ENCODE results near the gene KLHL9. TPM values are rescaled to one million over a fixed set of nuclear protein-coding genes. Genes with fewer than 3 reads are reported as not detected.
"Not testable (repeated sequence)": the region's sequence is repeated elsewhere in the genome, so short reads cannot be mapped to it uniquely, and the experiment has no call there.

Gene KLHL9
- total RNA-seq, result 10 to 100 TPM; 15.9 to 16.0 TPM

- H3K9me3 Mint-ChIP-seq, result no peaks in the 10 kb centered on the region
- ChIA-PET CTCF (interaction anchor here (0.6 to 3.2 kb wide), 14 partner anchors 9 to 784 kb away, joined by 3 to 40 read pairs (median 4); no protein-coding TSS in a partner anchor), POLR2A (interaction anchor here (0.6 to 1.1 kb wide), 4 partner anchors 11 to 353 kb away, joined by 3 to 5 read pairs (median 3); no protein-coding TSS in a partner anchor)
- H3K4me3 Mint-ChIP-seq, result peak within 1 kb of the TSS; percentile 86
- DNase-seq, result peak; percentile 92
- no peaks in the 10 kb centered on the region for H3K27me3 Mint-ChIP-seq
- intact Hi-C loops (cut with micrococcal nuclease), result loop anchor here (1.0 to 10.0 kb wide), 7 partner anchors 22 to 1340 kb away; partner anchors contain the start of genes HACD4 and MTAP
- peak within 1 kb of the TSS; percentile 87 for H3K27ac Mint-ChIP-seq
- H3K36me3 Mint-ChIP-seq, result peaks cover 26% of the 10 kb centered on the region
- peaks cover 50% of the 10 kb centered on the region for H3K4me1 Mint-ChIP-seq (ENCODE audit: low read depth)
Observed at GRCh38 chr9:21334701-21335632, at the start of gene KLHL9. Gene KLHL9 (minus strand): TSS chr9:21335404. CDS start chr9:21334859, 545 bp downstream.

GRCh38 chr9:21383627-21384026 lies 48.4 kb upstream of the KLHL9 start:
- peaks cover 13% of the 10 kb centered on the region for H3K4me1 Mint-ChIP-seq (ENCODE audit: low read depth)
- peaks cover 2% of the 10 kb centered on the region for H3K9me3 Mint-ChIP-seq
- no peaks in the 10 kb centered on the region for H3K36me3 Mint-ChIP-seq
- DNase-seq, result no peak
- H3K27ac Mint-ChIP-seq, result no peak overlapping the region
- peaks cover 37% of the 10 kb centered on the region for H3K27me3 Mint-ChIP-seq
- intact Hi-C loops (cut with micrococcal nuclease), result no loop called here
- H3K4me3 Mint-ChIP-seq, result no peak overlapping the region
- CTCF ChIA-PET, result no interaction called here
- POLR2A ChIA-PET, result no interaction called here

- no peak overlapping the region for H3K27ac Mint-ChIP-seq
- peaks cover 2% of the 10 kb centered on the region for H3K9me3 Mint-ChIP-seq
- H3K27me3 Mint-ChIP-seq, result peaks cover 35% of the 10 kb centered on the region
- ChIA-PET POLR2A (no interaction called here), CTCF (interaction anchor here (1.2 to 2.2 kb wide), 3 partner anchors 10 to 53 kb away, joined by 4 to 11 read pairs (median 4); no protein-coding TSS in a partner anchor)
- peaks cover 13% of the 10 kb centered on the region for H3K4me1 Mint-ChIP-seq (ENCODE audit: low read depth)
- H3K36me3 Mint-ChIP-seq, result no peaks in the 10 kb centered on the region
- intact Hi-C loops (cut with micrococcal nuclease), result loop anchor here (1.0 kb wide), 1 partner anchor 24 kb away; no protein-coding TSS in a partner anchor
- peak; percentile 25 for DNase-seq
- no peak overlapping the region for H3K4me3 Mint-ChIP-seq
Observed at GRCh38 chr9:21381448-21382339, 46.5 kb upstream of the KLHL9 start.

- peaks cover 13% of the 10 kb centered on the region for H3K27me3 Mint-ChIP-seq
- H3K4me3 Mint-ChIP-seq; H3K9me3 Mint-ChIP-seq; H3K36me3 Mint-ChIP-seq; H3K27ac Mint-ChIP-seq; DNase-seq; POLR2A ChIA-PET; H3K4me1 Mint-ChIP-seq (ENCODE audit: low read depth); intact Hi-C loops (cut with micrococcal nuclease): not testable (repeated sequence)
- CTCF ChIA-PET, result interaction anchor here (1.2 kb wide), 1 partner anchor 24 kb away, joined by 4 read pairs; no protein-coding TSS in a partner anchor
Observed at GRCh38 chr9:21371467-21371866, 36.3 kb upstream of the KLHL9 start.

- CTCF ChIA-PET, result no interaction called here
- DNase-seq, result no peak
Observed at GRCh38 chr9:21367957-21368356, 32.8 kb upstream of the KLHL9 start, which contains the start of gene IFNA13. Gene IFNA13 (minus strand): TSS chr9:21368057. CDS start chr9:21368010, 47 bp downstream.

GRCh38 chr9:21367169-21367568 lies 32.0 kb upstream of the KLHL9 start:
- intact Hi-C loops (cut with micrococcal nuclease); H3K36me3 Mint-ChIP-seq; CTCF ChIA-PET; H3K4me1 Mint-ChIP-seq (ENCODE audit: low read depth); H3K9me3 Mint-ChIP-seq; DNase-seq; H3K4me3 Mint-ChIP-seq; POLR2A ChIA-PET; H3K27ac Mint-ChIP-seq: not testable (repeated sequence)
- peaks cover 30% of the 10 kb centered on the region for H3K27me3 Mint-ChIP-seq

More at GRCh38 chr9:21367957-21368356, 32.8 kb upstream of the KLHL9 start, which contains the start of gene IFNA13:
- Mint-ChIP-seq H3K36me3 (no peaks in the 10 kb centered on the region), H3K4me1 (ENCODE audit: low read depth) (no peaks in the 10 kb centered on the region), H3K27ac (no peak within 1 kb of the TSS), H3K4me3 (no peak within 1 kb of the TSS), H3K27me3 (peaks cover 28% of the 10 kb centered on the region), H3K9me3 (no peaks in the 10 kb centered on the region)
- intact Hi-C loops (cut with micrococcal nuclease), result no loop called here
- POLR2A ChIA-PET, result no interaction called here

- Mint-ChIP-seq H3K4me1 (ENCODE audit: low read depth) (peaks cover 13% of the 10 kb centered on the region), H3K36me3 (no peaks in the 10 kb centered on the region), H3K27me3 (peaks cover 43% of the 10 kb centered on the region), H3K4me3 (no peak overlapping the region), H3K27ac (no peak overlapping the region), H3K9me3 (no peaks in the 10 kb centered on the region)
- POLR2A ChIA-PET, result interaction anchor here (1.5 kb wide), 1 partner anchor 28 kb away, joined by 3 read pairs; no protein-coding TSS in a partner anchor
- CTCF ChIA-PET, result interaction anchor here (1.3 kb wide), 1 partner anchor 34 kb away, joined by 3 read pairs; no protein-coding TSS in a partner anchor
- DNase-seq, result no peak
- intact Hi-C loops (cut with micrococcal nuclease), result no loop called here
Observed at GRCh38 chr9:21362287-21362686, 27.1 kb upstream of the KLHL9 start.

GRCh38 chr9:21357479-21358460 lies 22.6 kb upstream of the KLHL9 start:
- H3K27ac Mint-ChIP-seq, result no peak overlapping the region

GRCh38 chr9:21350787-21351186 lies 15.6 kb upstream of the KLHL9 start, which contains the start of gene IFNA6:
Gene IFNA6 (minus strand): TSS chr9:21350887. CDS start chr9:21350887, 0 bp downstream.
- Mint-ChIP-seq H3K9me3 (peaks cover 8% of the 10 kb centered on the region), H3K27ac (no peak within 1 kb of the TSS), H3K36me3 (peaks cover 11% of the 10 kb centered on the region), H3K4me1 (ENCODE audit: low read depth) (no peaks in the 10 kb centered on the region), H3K4me3 (no peak within 1 kb of the TSS), H3K27me3 (peaks cover 44% of the 10 kb centered on the region)
- CTCF ChIA-PET, result interaction anchor here (1.4 kb wide), 1 partner anchor 45 kb away, joined by 3 read pairs; no protein-coding TSS in a partner anchor
- DNase-seq, result no peak
- POLR2A ChIA-PET, result no interaction called here
- intact Hi-C loops (cut with micrococcal nuclease), result loop anchor here (10.0 kb wide), 1 partner anchor 224 kb away; no protein-coding TSS in a partner anchor

More at GRCh38 chr9:21357479-21358460, 22.6 kb upstream of the KLHL9 start:
- Mint-ChIP-seq H3K36me3 (peaks cover 11% of the 10 kb centered on the region), H3K9me3 (peaks cover 8% of the 10 kb centered on the region), H3K4me1 (ENCODE audit: low read depth) (peaks cover 20% of the 10 kb centered on the region), H3K27me3 (peaks cover 38% of the 10 kb centered on the region), H3K4me3 (peak overlapping the region; percentile 3)
- DNase-seq, result peak; percentile 30
- intact Hi-C loops (cut with micrococcal nuclease), result loop anchor here (1.0 to 10.0 kb wide), 7 partner anchors 22 to 723 kb away; partner anchors contain the start of gene KLHL9
- CTCF ChIA-PET, result interaction anchor here (0.6 to 3.1 kb wide), 6 partner anchors 20 to 76 kb away, joined by 3 to 9 read pairs (median 4); no protein-coding TSS in a partner anchor
- POLR2A ChIA-PET, result no interaction called here

- peaks cover 2% of the 10 kb centered on the region for H3K9me3 Mint-ChIP-seq
- DNase-seq, result no peak
- intact Hi-C loops (cut with micrococcal nuclease), result no loop called here
- POLR2A ChIA-PET, result no interaction called here
- H3K27ac Mint-ChIP-seq, result no peak overlapping the region
- H3K4me3 Mint-ChIP-seq, result no peak overlapping the region
- H3K36me3 Mint-ChIP-seq, result no peaks in the 10 kb centered on the region
- peaks cover 37% of the 10 kb centered on the region for H3K27me3 Mint-ChIP-seq
- CTCF ChIA-PET, result interaction anchor here (1.1 kb wide), 1 partner anchor 48 kb away, joined by 3 read pairs; no protein-coding TSS in a partner anchor
- H3K4me1 Mint-ChIP-seq (ENCODE audit: low read depth), result no peaks in the 10 kb centered on the region
Observed at GRCh38 chr9:21348430-21348970, 13.3 kb upstream of the KLHL9 start.
